ENCODE data around the gene RCSD1. TPM values are rescaled to one million over a fixed set of nuclear protein-coding genes. Genes with fewer than 3 reads are reported as not detected.

RCSD1 gene
- total RNA-seq, 1 experiment from 2014 or later: not detected

GRCh38 chr1:167728818-167729410 is 98.9 kb downstream of the RCSD1 start:
- no peak overlapping the region for H3K4me3 ChIP-seq (ENCODE audit: low read depth, low read length, poor library complexity, severe bottlenecking)
- POLR2A ChIA-PET (ENCODE audit: low non-redundant PET): no interaction called here
- H3K9me3 ChIP-seq (ENCODE audit: low read depth, low read length, poor library complexity, severe bottlenecking): no peaks in the 10 kb centered on the region
- intact Hi-C loops (cut with micrococcal nuclease; ENCODE audit: unreplicated experiment): no loop called here
- no peaks in the 10 kb centered on the region for H3K36me3 ChIP-seq (ENCODE audit: insufficient read depth, low read length, poor library complexity, severe bottlenecking)
- BruUV-seq (replicated peaks): no TSS peak
- no peaks in the 10 kb centered on the region for H3K27me3 ChIP-seq (replicated peaks; ENCODE audit: insufficient read depth, low read depth, low read length, poor library complexity)
- H3K4me1 ChIP-seq (ENCODE audit: insufficient read depth, low read length, poor library complexity, severe bottlenecking): peaks cover 4% of the 10 kb centered on the region
- DNase-seq (ENCODE audit: low spot score): no peak
- no peak overlapping the region for H3K27ac ChIP-seq (ENCODE audit: low read depth, low read length, poor library complexity, severe bottlenecking)
- TF ChIP-seq, protein P1, sequence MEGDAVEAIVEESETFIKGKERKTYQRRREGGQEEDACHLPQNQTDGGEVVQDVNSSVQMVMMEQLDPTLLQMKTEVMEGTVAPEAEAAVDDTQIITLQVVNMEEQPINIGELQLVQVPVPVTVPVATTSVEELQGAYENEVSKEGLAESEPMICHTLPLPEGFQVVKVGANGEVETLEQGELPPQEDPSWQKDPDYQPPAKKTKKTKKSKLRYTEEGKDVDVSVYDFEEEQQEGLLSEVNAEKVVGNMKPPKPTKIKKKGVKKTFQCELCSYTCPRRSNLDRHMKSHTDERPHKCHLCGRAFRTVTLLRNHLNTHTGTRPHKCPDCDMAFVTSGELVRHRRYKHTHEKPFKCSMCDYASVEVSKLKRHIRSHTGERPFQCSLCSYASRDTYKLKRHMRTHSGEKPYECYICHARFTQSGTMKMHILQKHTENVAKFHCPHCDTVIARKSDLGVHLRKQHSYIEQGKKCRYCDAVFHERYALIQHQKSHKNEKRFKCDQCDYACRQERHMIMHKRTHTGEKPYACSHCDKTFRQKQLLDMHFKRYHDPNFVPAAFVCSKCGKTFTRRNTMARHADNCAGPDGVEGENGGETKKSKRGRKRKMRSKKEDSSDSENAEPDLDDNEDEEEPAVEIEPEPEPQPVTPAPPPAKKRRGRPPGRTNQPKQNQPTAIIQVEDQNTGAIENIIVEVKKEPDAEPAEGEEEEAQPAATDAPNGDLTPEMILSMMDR (conservative IDR thresholded peaks at IDR 0.05; ENCODE audit: low read depth, low read length): no peak
- no peak for TF ChIP-seq EZH2 (IDR thresholded peaks at IDR 0.05; ENCODE audit: borderline replicate concordance, low read depth, low read length, poor library complexity, severe bottlenecking)
- CTCF ChIA-PET: no interaction called here

DNA sequence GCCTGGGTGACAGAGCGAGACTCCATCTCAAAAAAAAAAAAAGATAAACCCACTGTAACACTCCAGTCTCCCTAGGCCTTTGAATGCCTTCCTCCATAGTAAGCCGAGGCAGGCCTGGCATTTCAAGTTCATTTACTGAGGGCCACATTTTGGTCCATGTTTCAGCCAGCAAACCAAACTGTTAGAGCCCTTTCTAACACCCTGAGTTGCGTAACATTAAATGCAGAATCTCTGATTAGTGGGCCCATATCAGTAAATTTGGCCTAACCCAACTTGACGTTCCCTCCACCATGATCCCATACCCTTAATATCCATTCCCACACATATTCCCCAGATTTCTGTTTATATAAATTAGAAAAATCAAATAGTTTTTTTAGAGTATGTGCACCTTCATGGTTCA is 104.2 kb downstream of the RCSD1 start:
- peaks cover 12% of the 10 kb centered on the region for H3K4me1 ChIP-seq (ENCODE audit: insufficient read depth, low read length, poor library complexity, severe bottlenecking)
- intact Hi-C loops (cut with micrococcal nuclease; ENCODE audit: unreplicated experiment): no loop called here
- no peak overlapping the region for H3K27ac ChIP-seq (ENCODE audit: low read depth, low read length, poor library complexity, severe bottlenecking)
- no peaks in the 10 kb centered on the region for H3K9me3 ChIP-seq (ENCODE audit: low read depth, low read length, poor library complexity, severe bottlenecking)
- H3K36me3 ChIP-seq (ENCODE audit: insufficient read depth, low read length, poor library complexity, severe bottlenecking): no peaks in the 10 kb centered on the region
- no peak for TF ChIP-seq EZH2 (IDR thresholded peaks at IDR 0.05; ENCODE audit: borderline replicate concordance, low read depth, low read length, poor library complexity, severe bottlenecking)
- TF ChIP-seq, protein P1 (conservative IDR thresholded peaks at IDR 0.05; ENCODE audit: low read depth, low read length): no peak
- no peak overlapping the region for H3K4me3 ChIP-seq (ENCODE audit: low read depth, low read length, poor library complexity, severe bottlenecking)
- H3K27me3 ChIP-seq (replicated peaks; ENCODE audit: insufficient read depth, low read depth, low read length, poor library complexity): no peaks in the 10 kb centered on the region
- DNase-seq (ENCODE audit: low spot score): no peak
- ChIA-PET CTCF (no interaction called here), POLR2A (ENCODE audit: low non-redundant PET) (no interaction called here)
- BruUV-seq (replicated peaks): no TSS peak

GRCh38 chr1:167734841-167735240 is 104.8 kb downstream of the RCSD1 start:
- H3K4me1 ChIP-seq (ENCODE audit: insufficient read depth, low read length, poor library complexity, severe bottlenecking): peaks cover 12% of the 10 kb centered on the region
- H3K36me3 ChIP-seq (ENCODE audit: insufficient read depth, low read length, poor library complexity, severe bottlenecking): no peaks in the 10 kb centered on the region
- no peak for DNase-seq (ENCODE audit: low spot score)
- no peak overlapping the region for H3K27ac ChIP-seq (ENCODE audit: low read depth, low read length, poor library complexity, severe bottlenecking)
- intact Hi-C loops (cut with micrococcal nuclease; ENCODE audit: unreplicated experiment): no loop called here
- ChIA-PET CTCF (no interaction called here), POLR2A (ENCODE audit: low non-redundant PET) (no interaction called here)
- H3K9me3 ChIP-seq (ENCODE audit: low read depth, low read length, poor library complexity, severe bottlenecking): no peaks in the 10 kb centered on the region
- TF ChIP-seq, protein P1 (conservative IDR thresholded peaks at IDR 0.05; ENCODE audit: low read depth, low read length): no peak
- no peak for TF ChIP-seq EZH2 (IDR thresholded peaks at IDR 0.05; ENCODE audit: borderline replicate concordance, low read depth, low read length, poor library complexity, severe bottlenecking)
- H3K27me3 ChIP-seq (replicated peaks; ENCODE audit: insufficient read depth, low read depth, low read length, poor library complexity): no peaks in the 10 kb centered on the region
- no TSS peak for BruUV-seq (replicated peaks)
- no peak overlapping the region for H3K4me3 ChIP-seq (ENCODE audit: low read depth, low read length, poor library complexity, severe bottlenecking)

Measured in A673 (cell line).